ENCODE data around the gene CNTNAP2. TPM values are rescaled to one million over a fixed set of nuclear protein-coding genes. Genes with fewer than 3 reads are reported as not detected.

Gene CNTNAP2
- total and polyA plus RNA-seq, 2 donors (not counting 1 experiment from before 2014, with no cell fraction given): not detected

- no peaks in the 10 kb centered on the region for H3K79me2 ChIP-seq (ENCODE audit: control insufficient read depth, insufficient read depth, low read length)
- no peak overlapping the region for H3K9ac ChIP-seq (ENCODE audit: insufficient read depth, low read length)
- no peak overlapping the region for H3K27ac ChIP-seq (ENCODE audit: insufficient read depth, low read length)
- H3K4me3 ChIP-seq (replicated peaks in 1 of 4; ENCODE audit: control extremely low read depth in 1 of 4, insufficient read depth in 1 of 4, low read depth in 3 of 4, low read length in 4 of 4): no peak overlapping the region
- H2AFZ ChIP-seq (ENCODE audit: low read length): no peak overlapping the region
- H3K4me1 ChIP-seq (ENCODE audit: control insufficient read depth, extremely low read depth, insufficient read depth, low read length): no peaks in the 10 kb centered on the region
- H3K4me2 ChIP-seq (ENCODE audit: extremely low read depth, insufficient read depth, low read length): no peak overlapping the region
- H3K36me3 ChIP-seq (ENCODE audit: control insufficient read depth, insufficient read depth, low read length): no peaks in the 10 kb centered on the region
- DNase-seq (ENCODE audit: low read depth in 2 of 2): no peak
- no peaks in the 10 kb centered on the region for H3K9me3 ChIP-seq (ENCODE audit: control insufficient read depth, insufficient read depth, low read depth, low read length)
- H4K20me1 ChIP-seq (ENCODE audit: control insufficient read depth, extremely low read depth, insufficient read depth, low read length): no peaks in the 10 kb centered on the region
- H3K27me3 ChIP-seq (ENCODE audit: control insufficient read depth, insufficient read depth, low read length): no peaks in the 10 kb centered on the region
- no peak for TF ChIP-seq EZH2 (IDR thresholded peaks at IDR 0.05; ENCODE audit: low read length, missing control alignments)
- TF ChIP-seq CTCF (conservative IDR thresholded peaks at IDR 0.05 in 1 of 2, IDR thresholded peaks at IDR 0.05 in 1 of 2; ENCODE audit: low read depth in 1 of 2, low read length in 2 of 2): no peak
Observed at GRCh38 chr7:148456351-148456750, 2339.8 kb downstream of the CNTNAP2 start.

- no peak overlapping the region for H3K9ac ChIP-seq (ENCODE audit: insufficient read depth, low read length)
- DNase-seq (ENCODE audit: low read depth in 2 of 2): no peak
- no peaks in the 10 kb centered on the region for H3K79me2 ChIP-seq (ENCODE audit: control insufficient read depth, insufficient read depth, low read length)
- H3K36me3 ChIP-seq (ENCODE audit: control insufficient read depth, insufficient read depth, low read length): no peaks in the 10 kb centered on the region
- H2AFZ ChIP-seq (ENCODE audit: low read length): no peak overlapping the region
- no peaks in the 10 kb centered on the region for H3K27me3 ChIP-seq (ENCODE audit: control insufficient read depth, insufficient read depth, low read length)
- no peak for TF ChIP-seq CTCF (conservative IDR thresholded peaks at IDR 0.05 in 1 of 2, IDR thresholded peaks at IDR 0.05 in 1 of 2; ENCODE audit: low read depth in 1 of 2, low read length in 2 of 2)
- no peaks in the 10 kb centered on the region for H3K9me3 ChIP-seq (ENCODE audit: control insufficient read depth, insufficient read depth, low read depth, low read length)
- no peak overlapping the region for H3K4me3 ChIP-seq (replicated peaks in 1 of 4; ENCODE audit: control extremely low read depth in 1 of 4, insufficient read depth in 1 of 4, low read depth in 3 of 4, low read length in 4 of 4)
- H3K4me1 ChIP-seq (ENCODE audit: control insufficient read depth, extremely low read depth, insufficient read depth, low read length): no peaks in the 10 kb centered on the region
- no peak overlapping the region for H3K27ac ChIP-seq (ENCODE audit: insufficient read depth, low read length)
- no peaks in the 10 kb centered on the region for H4K20me1 ChIP-seq (ENCODE audit: control insufficient read depth, extremely low read depth, insufficient read depth, low read length)
- H3K4me2 ChIP-seq (ENCODE audit: extremely low read depth, insufficient read depth, low read length): no peak overlapping the region
Observed at GRCh38 chr7:148457310-148457921, 2340.8 kb downstream of the CNTNAP2 start.

- Histone ChIP-seq H3K79me2 (ENCODE audit: control insufficient read depth, insufficient read depth, low read length) (no peaks in the 10 kb centered on the region), H3K4me2 (ENCODE audit: extremely low read depth, insufficient read depth, low read length) (no peak overlapping the region)
- TF ChIP-seq EZH2 (IDR thresholded peaks at IDR 0.05; ENCODE audit: low read length, missing control alignments) (no peak), CTCF (conservative IDR thresholded peaks at IDR 0.05 in 1 of 2, IDR thresholded peaks at IDR 0.05 in 1 of 2; ENCODE audit: low read depth in 1 of 2, low read length in 2 of 2) (no peak)
Observed at GRCh38 chr7:148458263-148458662, 2341.7 kb downstream of the CNTNAP2 start.

More at GRCh38 chr7:148458263-148458662, 2341.7 kb downstream of the CNTNAP2 start:
- Histone ChIP-seq H3K27ac (ENCODE audit: insufficient read depth, low read length) (no peak overlapping the region), H2AFZ (ENCODE audit: low read length) (no peak overlapping the region), H3K4me3 (replicated peaks in 1 of 4; ENCODE audit: control extremely low read depth in 1 of 4, insufficient read depth in 1 of 4, low read depth in 3 of 4, low read length in 4 of 4) (no peak overlapping the region), H4K20me1 (ENCODE audit: control insufficient read depth, extremely low read depth, insufficient read depth, low read length) (no peaks in the 10 kb centered on the region), H3K27me3 (ENCODE audit: control insufficient read depth, insufficient read depth, low read length) (no peaks in the 10 kb centered on the region), H3K4me1 (ENCODE audit: control insufficient read depth, extremely low read depth, insufficient read depth, low read length) (no peaks in the 10 kb centered on the region), H3K9me3 (ENCODE audit: control insufficient read depth, insufficient read depth, low read depth, low read length) (no peaks in the 10 kb centered on the region), H3K36me3 (ENCODE audit: control insufficient read depth, insufficient read depth, low read length) (no peaks in the 10 kb centered on the region), H3K9ac (ENCODE audit: insufficient read depth, low read length) (no peak overlapping the region)
- DNase-seq (ENCODE audit: low read depth in 2 of 2): no peak

Data from fibroblast of lung (primary cell).